ENCODE results near the gene RPL29.

Gene RPL29

DNA sequence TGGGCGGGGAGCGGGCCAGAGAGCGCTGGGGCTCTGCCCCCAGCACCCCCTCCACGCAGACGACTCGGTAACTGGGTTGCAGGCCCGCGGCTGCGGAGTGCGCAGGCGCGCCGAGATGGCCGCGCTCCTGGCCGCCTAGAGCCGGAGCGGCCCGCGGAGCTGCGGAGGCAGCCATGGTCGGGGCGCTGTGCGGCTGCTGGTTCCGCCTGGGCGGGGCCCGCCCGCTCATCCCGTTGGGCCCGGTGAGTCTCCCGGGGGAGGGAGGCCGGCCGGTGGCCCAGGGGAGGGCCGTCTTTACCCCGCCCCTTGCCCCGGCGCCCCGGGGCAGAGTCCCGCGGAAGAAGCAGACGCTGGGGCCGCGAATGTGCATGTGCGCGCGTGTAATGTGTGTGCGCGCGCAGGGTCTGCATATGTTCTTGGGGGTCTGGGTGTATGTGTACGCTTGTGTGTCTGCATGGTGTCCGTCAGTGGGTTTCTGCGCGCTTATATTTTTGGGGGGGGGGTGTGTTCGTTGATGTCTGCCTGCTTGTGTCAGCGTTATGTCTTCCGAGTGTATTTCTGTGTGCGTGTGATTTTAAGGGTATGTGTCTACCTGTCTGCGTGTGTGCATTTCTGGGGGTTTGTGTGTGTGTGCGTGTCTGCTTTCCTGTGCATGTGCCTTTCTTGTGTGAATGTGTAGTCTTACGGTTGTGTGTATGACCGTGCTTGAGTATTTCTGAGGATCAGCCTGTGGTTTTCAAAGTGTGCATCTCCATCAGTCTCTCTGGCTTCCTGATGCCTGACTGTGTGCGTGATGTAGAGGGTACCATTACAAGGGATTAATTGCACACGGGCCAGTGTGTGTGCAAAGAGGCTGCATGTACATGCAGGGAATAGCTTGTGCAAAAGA is 20.5 kb downstream of the RPL29 start, which contains the start of gene ABHD14A:
TSS of gene ABHD14A (plus strand) at position 102 of the 889 bp plus-strand sequence. CDS start at position 174, 72 bp downstream.
- TF ChIP-seq EZH2phosphoT487 (conservative IDR thresholded peaks at IDR 0.05; ENCODE audit: low read length) = no peak
- TF ChIP-seq, protein P1, sequence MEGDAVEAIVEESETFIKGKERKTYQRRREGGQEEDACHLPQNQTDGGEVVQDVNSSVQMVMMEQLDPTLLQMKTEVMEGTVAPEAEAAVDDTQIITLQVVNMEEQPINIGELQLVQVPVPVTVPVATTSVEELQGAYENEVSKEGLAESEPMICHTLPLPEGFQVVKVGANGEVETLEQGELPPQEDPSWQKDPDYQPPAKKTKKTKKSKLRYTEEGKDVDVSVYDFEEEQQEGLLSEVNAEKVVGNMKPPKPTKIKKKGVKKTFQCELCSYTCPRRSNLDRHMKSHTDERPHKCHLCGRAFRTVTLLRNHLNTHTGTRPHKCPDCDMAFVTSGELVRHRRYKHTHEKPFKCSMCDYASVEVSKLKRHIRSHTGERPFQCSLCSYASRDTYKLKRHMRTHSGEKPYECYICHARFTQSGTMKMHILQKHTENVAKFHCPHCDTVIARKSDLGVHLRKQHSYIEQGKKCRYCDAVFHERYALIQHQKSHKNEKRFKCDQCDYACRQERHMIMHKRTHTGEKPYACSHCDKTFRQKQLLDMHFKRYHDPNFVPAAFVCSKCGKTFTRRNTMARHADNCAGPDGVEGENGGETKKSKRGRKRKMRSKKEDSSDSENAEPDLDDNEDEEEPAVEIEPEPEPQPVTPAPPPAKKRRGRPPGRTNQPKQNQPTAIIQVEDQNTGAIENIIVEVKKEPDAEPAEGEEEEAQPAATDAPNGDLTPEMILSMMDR (IDR thresholded peaks at IDR 0.05; ENCODE audit: insufficient read depth, low read length, poor library complexity, severe bottlenecking) = no peak
- Histone ChIP-seq H3K36me3 (ENCODE audit: low read length) (no peaks in the 10 kb centered on the region), H3K27ac (ENCODE audit: low read depth, low read length) (peak within 1 kb of the TSS; percentile 70), H3F3A (ENCODE audit: insufficient read depth) (peaks cover 25% of the 10 kb centered on the region), H3K79me2 (ENCODE audit: insufficient read depth, low read length) (peaks cover 5% of the 10 kb centered on the region; the same call in 1 of the 2 replicates), H3K9me3 (ENCODE audit: insufficient read depth, low read length) (no peaks in the 10 kb centered on the region), H2AFZ (ENCODE audit: low read depth, low read length, severe bottlenecking) (peak within 1 kb of the TSS; percentile 48), H4K20me1 (ENCODE audit: low read depth, low read length) (no peaks in the 10 kb centered on the region), H3K4me2 (ENCODE audit: low read depth, low read length, poor library complexity, severe bottlenecking) (peak within 1 kb of the TSS; percentile 72), H3K4me3 (ENCODE audit: insufficient read depth, low read length, poor library complexity, severe bottlenecking) (peak within 1 kb of the TSS; percentile 71), H3K27me3 (ENCODE audit: low read length) (no peaks in the 10 kb centered on the region), H3K9ac (ENCODE audit: low read length) (peak within 1 kb of the TSS; percentile 79), H3K9me2 (replicated peaks; ENCODE audit: insufficient read depth, low read length) (no peaks in the 10 kb centered on the region)

- Histone ChIP-seq H3K9me3 (ENCODE audit: insufficient read depth, low read length) (no peaks in the 10 kb centered on the region), H3K27me3 (ENCODE audit: low read length) (no peaks in the 10 kb centered on the region), H3K36me3 (ENCODE audit: low read length) (no peaks in the 10 kb centered on the region), H3K79me2 (ENCODE audit: insufficient read depth, low read length) (peaks cover 5% of the 10 kb centered on the region; the same call in 1 of the 2 replicates), H3K4me3 (ENCODE audit: insufficient read depth, low read length, poor library complexity, severe bottlenecking) (peak overlapping the region; percentile 71), H3K9me2 (replicated peaks; ENCODE audit: insufficient read depth, low read length) (no peaks in the 10 kb centered on the region), H4K20me1 (ENCODE audit: low read depth, low read length) (no peaks in the 10 kb centered on the region), H3K4me2 (ENCODE audit: low read depth, low read length, poor library complexity, severe bottlenecking) (peak overlapping the region; percentile 72), H3K27ac (ENCODE audit: low read depth, low read length) (peak overlapping the region; percentile 70), H2AFZ (ENCODE audit: low read depth, low read length, severe bottlenecking) (peak overlapping the region; percentile 48), H3F3A (ENCODE audit: insufficient read depth) (peaks cover 25% of the 10 kb centered on the region), H3K9ac (ENCODE audit: low read length) (peak overlapping the region; percentile 79)
- no peak for TF ChIP-seq EZH2phosphoT487 (conservative IDR thresholded peaks at IDR 0.05; ENCODE audit: low read length)
- TF ChIP-seq, protein P1 (IDR thresholded peaks at IDR 0.05; ENCODE audit: insufficient read depth, low read length, poor library complexity, severe bottlenecking) = no peak
Measured at GRCh38 chr3:51974277-51974962, 21.3 kb downstream of the RPL29 start.

GRCh38 chr3:51971350-51971749 is 24.3 kb downstream of the RPL29 start:
- H3K36me3 ChIP-seq (ENCODE audit: low read length) = no peaks in the 10 kb centered on the region
- H3K27me3 ChIP-seq (ENCODE audit: low read length) = no peaks in the 10 kb centered on the region
- no peak overlapping the region for H3K4me3 ChIP-seq (ENCODE audit: insufficient read depth, low read length, poor library complexity, severe bottlenecking)
- no peak overlapping the region for H3K27ac ChIP-seq (ENCODE audit: low read depth, low read length)
- H3K4me2 ChIP-seq (ENCODE audit: low read depth, low read length, poor library complexity, severe bottlenecking) = no peak overlapping the region
- H4K20me1 ChIP-seq (ENCODE audit: low read depth, low read length) = no peaks in the 10 kb centered on the region
- no peak overlapping the region for H3K9ac ChIP-seq (ENCODE audit: low read length)
- peaks cover 24% of the 10 kb centered on the region for H3F3A ChIP-seq (ENCODE audit: insufficient read depth)
- no peak overlapping the region for H2AFZ ChIP-seq (ENCODE audit: low read depth, low read length, severe bottlenecking)
- H3K9me2 ChIP-seq (replicated peaks; ENCODE audit: insufficient read depth, low read length) = no peaks in the 10 kb centered on the region
- H3K79me2 ChIP-seq (ENCODE audit: insufficient read depth, low read length) = peaks cover 5% of the 10 kb centered on the region; the same call in 1 of the 2 replicates
- no peaks in the 10 kb centered on the region for H3K9me3 ChIP-seq (ENCODE audit: insufficient read depth, low read length)
- TF ChIP-seq EZH2phosphoT487 (conservative IDR thresholded peaks at IDR 0.05; ENCODE audit: low read length) = no peak
- TF ChIP-seq, protein P1 (IDR thresholded peaks at IDR 0.05; ENCODE audit: insufficient read depth, low read length, poor library complexity, severe bottlenecking) = no peak

All from SU-DHL-6 (cell line).